Uterus (tissue), 4 donors: ENCODE measurements around the gene CCDC158. TPM values are rescaled to one million over a fixed set of nuclear protein-coding genes. Genes with fewer than 3 reads are reported as not detected.
"Not testable (repeated sequence)": the region's sequence is repeated elsewhere in the genome, so short reads cannot be mapped to it uniquely, and the experiment has no call there.

ENCODE experiments used
- DNase-seq, 2 donors: peaks; one replicate each; pipeline ENCODE4 v3.0.0-alpha.2; 2019 to 2020
- H3K27ac ChIP-seq, 2 donors: fragments of 200-600 bp; sonication (generic); 1 replicate in 1 of 2; 2 replicates in 1 of 2; pipeline ENCODE4 v1.5.1; 2016 to 2018
- H3K27me3 ChIP-seq, 2 donors: fragments of 200-600 bp; sonication (generic); one replicate each; pipeline ENCODE4 v1.5.1; 2018 to 2019; ENCODE audit warnings: control low read depth in 1 of 2
- H3K36me3 ChIP-seq, 2 donors: fragments of 200-600 bp; sonication (generic); one replicate each; pipeline ENCODE4 v1.5.1; 2019; ENCODE audit warnings: control low read depth in 1 of 2
- H3K4me1 ChIP-seq, 2 donors: fragments of 200-600 bp; sonication (generic); one replicate each; pipeline ENCODE4 v1.5.1; 2018 to 2019; ENCODE audit warnings: control low read depth in 1 of 2
- H3K4me3 ChIP-seq, 2 donors: fragments of 200-600 bp; sonication (generic); 1 replicate in 1 of 2; 2 replicates in 1 of 2; pipeline ENCODE4 v1.5.1; 2018 to 2019; ENCODE audit warnings: mild to moderate bottlenecking in 1 of 2
- H3K9me3 ChIP-seq, 2 donors: fragments of 200-600 bp; sonication (generic); one replicate each; pipeline ENCODE4 v1.5.1; 2019; ENCODE audit warnings: control low read depth in 1 of 2
- CTCF ChIP-seq, 4 experiments: fragments of 200-600 bp in 2 of 4; fragments of 450-650 bp in 2 of 4; sonication (generic) in 2 of 4; IDR thresholded peaks; one replicate each; pipeline ENCODE4 v1.5.1; 2016 to 2019; ENCODE audit warnings: antibody characterized with exemption in 4 of 4, mild to moderate bottlenecking in 2 of 4, moderate library complexity in 1 of 4
- POLR2A ChIP-seq, 2 donors: fragments of 450-650 bp; IDR thresholded peaks; one replicate each; pipeline ENCODE4 v1.6.1; 2016; ENCODE audit warnings: antibody characterized with exemption in 2 of 2, mild to moderate bottlenecking in 1 of 2, moderate library complexity in 1 of 2
- intact Hi-C: fragments of 100-400 bp; cut with DNase I; formaldehyde crosslinking; loops from one replicate; pipeline ENCODE4 v1.15.1; 2023; ENCODE audit warnings: low total_unique reads
- total RNA-seq, 4 donors: library from RNA; depleted of rRNA in 3 of 4; stranded (reverse); fragments of >200 nt in 3 of 4; gene quantifications; one replicate each; pipeline versions ENCODE4 v1.1.0 to v1.2.4, GENCODE V29; 2014 to 2023
- donor health status: DM: yes; HTN: yes; CAD: no.

Gene CCDC158
- total RNA-seq, 4 donors from 2014 or later: under 0.01 to 2.2 (median 0.34) TPM; not detected in 1

- TF ChIP-seq CTCF (IDR thresholded peaks at IDR 0.05): no peak
- TF ChIP-seq POLR2A (IDR thresholded peaks at IDR 0.05): no peak
- Histone ChIP-seq H3K9me3 (no peaks in the 10 kb centered on the region), H3K4me1 (no peaks in the 10 kb centered on the region), H3K27me3 (no peaks in the 10 kb centered on the region), H3K27ac (no peak overlapping the region), H3K4me3 (no peak overlapping the region), H3K36me3 (no peaks in the 10 kb centered on the region)
- intact Hi-C loops: no loop called here
- DNase-seq: no peak
These were observed 137.8 kb downstream of the CCDC158 start for GRCh38 chr4:76282941-76283689.

GRCh38 chr4:76281594-76281993, 139.3 kb downstream of the CCDC158 start:
- intact Hi-C loops, H3K9me3 ChIP-seq, H3K4me1 ChIP-seq, H3K27ac ChIP-seq, H3K36me3 ChIP-seq, H3K27me3 ChIP-seq, H3K4me3 ChIP-seq, DNase-seq: not testable (repeated sequence)

GRCh38 chr4:76280488-76281441, 140.2 kb downstream of the CCDC158 start:
- H3K9me3 ChIP-seq: no peaks in the 10 kb centered on the region
- DNase-seq: no peak
- H3K4me3 ChIP-seq: no peak overlapping the region
- intact Hi-C loops: no loop called here
- H3K27me3 ChIP-seq: no peaks in the 10 kb centered on the region
- TF ChIP-seq POLR2A (IDR thresholded peaks at IDR 0.05) (no peak), CTCF (IDR thresholded peaks at IDR 0.05) (no peak)
- no peak overlapping the region for H3K27ac ChIP-seq
- no peaks in the 10 kb centered on the region for H3K36me3 ChIP-seq
- H3K4me1 ChIP-seq: no peaks in the 10 kb centered on the region

GRCh38 chr4:76279462-76279861, 141.5 kb downstream of the CCDC158 start:
- Histone ChIP-seq H3K27ac (no peak overlapping the region), H3K27me3 (no peaks in the 10 kb centered on the region), H3K4me3 (no peak overlapping the region), H3K36me3 (no peaks in the 10 kb centered on the region), H3K4me1 (no peaks in the 10 kb centered on the region), H3K9me3 (no peaks in the 10 kb centered on the region)
- no peak for DNase-seq
- intact Hi-C loops: no loop called here
- TF ChIP-seq CTCF (IDR thresholded peaks at IDR 0.05): no peak
- TF ChIP-seq POLR2A (IDR thresholded peaks at IDR 0.05): no peak

GRCh38 chr4:76278583-76278982, 142.4 kb downstream of the CCDC158 start:
- Histone ChIP-seq H3K36me3 (no peaks in the 10 kb centered on the region), H3K4me3 (no peak overlapping the region), H3K9me3 (no peaks in the 10 kb centered on the region), H3K27ac (no peak overlapping the region), H3K4me1 (no peaks in the 10 kb centered on the region), H3K27me3 (no peaks in the 10 kb centered on the region)
- no peak for TF ChIP-seq CTCF (IDR thresholded peaks at IDR 0.05)
- no peak for TF ChIP-seq POLR2A (IDR thresholded peaks at IDR 0.05)
- intact Hi-C loops: no loop called here
- DNase-seq: no peak
